OCI-LY3 (cell line): ENCODE data around the gene OR52I2.

Source experiments
- H2AFZ ChIP-seq: fragments of 200-600, 300-600 bp; shearing (Covaris generic); 2 replicates; pipeline ENCODE4 v1.6.0; 2014; ENCODE audit warnings: antibody characterized with exemption, low read depth, low read length
- H3K27ac ChIP-seq: fragments of 200-600, 300-600 bp; sonication (generic); 2 replicates; pipeline ENCODE4 v1.5.1; 2014; ENCODE audit warnings: mild to moderate bottlenecking, low read length, moderate library complexity, mixed read lengths
- H3K27me3 ChIP-seq: fragments of 200-600, 300-600 bp; sonication (generic); 2 replicates; pipeline ENCODE4 v1.6.1; 2014; ENCODE audit warnings: low read depth, low read length, mixed read lengths
- H3K36me3 ChIP-seq: fragments of 200-600, 300-600 bp; sonication (generic); replicated peaks from 2 replicates; pipeline ENCODE3; 2014; ENCODE audit warnings: low read depth, low read length, mixed read lengths
- H3K4me1 ChIP-seq: fragments of 300-600, 200-600 bp; sonication (generic); 2 replicates; pipeline ENCODE4 v1.6.1; 2014; ENCODE audit warnings: low read length, mixed read lengths
- H3K4me2 ChIP-seq: fragments of 200-600, 300-600 bp; sonication (generic); 2 replicates; pipeline ENCODE4 v1.6.1; 2014; ENCODE audit warnings: low read length, mixed read lengths
- H3K4me3 ChIP-seq: fragments of 300-600, 200-600 bp; sonication (generic); 2 replicates; pipeline ENCODE4 v1.5.1; 2014; ENCODE audit warnings: antibody characterized with exemption, mild to moderate bottlenecking, low read length, moderate library complexity
- H3K79me2 ChIP-seq: fragments of 300-600, 200-600 bp; shearing (Covaris generic); 2 replicates; pipeline ENCODE4 v1.6.1; 2014; ENCODE audit warnings: mild to moderate bottlenecking, low read length, mixed read lengths
- H3K9ac ChIP-seq: fragments of 300-600, 200-600 bp; shearing (Covaris generic); 2 replicates; pipeline ENCODE4 v1.6.0; 2014; ENCODE audit warnings: mild to moderate bottlenecking, low read length, moderate library complexity
- H3K9me3 ChIP-seq: fragments of 200-600, 300-600 bp; shearing (Covaris generic); 2 replicates; pipeline ENCODE4 v1.6.1; 2014; ENCODE audit warnings: low read length, mixed read lengths; ENCODE audit not compliant: insufficient read depth
- H4K20me1 ChIP-seq: fragments of 200-600, 300-600 bp; sonication (generic); 2 replicates; pipeline ENCODE4 v1.6.1; 2016; ENCODE audit warnings: low read length, mixed read lengths; ENCODE audit not compliant: insufficient read depth
- EZH2phosphoT487 ChIP-seq: fragments of 200-600 bp; shearing (Covaris generic); IDR thresholded peaks from 2 replicates; pipeline ENCODE4 v1.6.1; 2018; ENCODE audit warnings: antibody characterized with exemption, mixed run types, low read depth
- TF ChIP-seq, protein P1 (sequence below): fragments of 200-600, 300-600 bp; sonication (generic); IDR thresholded peaks from 2 replicates; pipeline ENCODE4 v1.5.1; 2014; ENCODE audit warnings: antibody characterized with exemption, low read length, low read depth

OR52I2 gene

DNA sequence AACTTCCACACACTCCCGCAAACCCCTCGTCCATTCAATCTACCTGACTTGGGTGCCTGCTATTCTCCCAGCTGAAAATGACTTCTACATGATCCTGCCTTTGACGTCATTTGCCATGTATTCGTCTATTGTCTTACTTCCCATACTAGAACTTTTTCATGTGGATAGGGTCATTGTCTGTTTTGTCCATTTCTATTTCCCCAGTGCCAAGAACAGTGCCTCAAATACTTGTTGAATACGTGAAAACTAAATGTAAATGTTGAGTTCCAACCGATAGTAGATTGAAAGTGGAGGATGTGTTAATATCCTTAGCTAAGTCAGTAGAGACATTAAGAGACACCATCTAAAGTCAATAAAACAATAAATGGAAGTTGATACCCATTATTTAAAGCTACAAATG is 25.6 kb downstream of the OR52I2 start:
- Histone ChIP-seq H3K9ac (peak overlapping the region; percentile 84), H3K27me3 (no peaks in the 10 kb centered on the region), H2AFZ (0 out of 2 replicates have a peak overlapping the region, but pooled peaks have one; percentile 99), H3K9me3 (no peaks in the 10 kb centered on the region), H3K27ac (no peak overlapping the region), H3K79me2 (peaks cover 4% of the 10 kb centered on the region; the same call in 1 of the 2 replicates), H4K20me1 (no peaks in the 10 kb centered on the region), H3K36me3 (peaks cover 7% of the 10 kb centered on the region), H3K4me2 (peak overlapping the region; percentile 88), H3K4me3 (peak overlapping the region; percentile 92), H3K4me1 (peaks cover 21% of the 10 kb centered on the region)
- TF ChIP-seq EZH2phosphoT487: no peak
- TF ChIP-seq, protein P1, sequence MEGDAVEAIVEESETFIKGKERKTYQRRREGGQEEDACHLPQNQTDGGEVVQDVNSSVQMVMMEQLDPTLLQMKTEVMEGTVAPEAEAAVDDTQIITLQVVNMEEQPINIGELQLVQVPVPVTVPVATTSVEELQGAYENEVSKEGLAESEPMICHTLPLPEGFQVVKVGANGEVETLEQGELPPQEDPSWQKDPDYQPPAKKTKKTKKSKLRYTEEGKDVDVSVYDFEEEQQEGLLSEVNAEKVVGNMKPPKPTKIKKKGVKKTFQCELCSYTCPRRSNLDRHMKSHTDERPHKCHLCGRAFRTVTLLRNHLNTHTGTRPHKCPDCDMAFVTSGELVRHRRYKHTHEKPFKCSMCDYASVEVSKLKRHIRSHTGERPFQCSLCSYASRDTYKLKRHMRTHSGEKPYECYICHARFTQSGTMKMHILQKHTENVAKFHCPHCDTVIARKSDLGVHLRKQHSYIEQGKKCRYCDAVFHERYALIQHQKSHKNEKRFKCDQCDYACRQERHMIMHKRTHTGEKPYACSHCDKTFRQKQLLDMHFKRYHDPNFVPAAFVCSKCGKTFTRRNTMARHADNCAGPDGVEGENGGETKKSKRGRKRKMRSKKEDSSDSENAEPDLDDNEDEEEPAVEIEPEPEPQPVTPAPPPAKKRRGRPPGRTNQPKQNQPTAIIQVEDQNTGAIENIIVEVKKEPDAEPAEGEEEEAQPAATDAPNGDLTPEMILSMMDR: no peak

DNA sequence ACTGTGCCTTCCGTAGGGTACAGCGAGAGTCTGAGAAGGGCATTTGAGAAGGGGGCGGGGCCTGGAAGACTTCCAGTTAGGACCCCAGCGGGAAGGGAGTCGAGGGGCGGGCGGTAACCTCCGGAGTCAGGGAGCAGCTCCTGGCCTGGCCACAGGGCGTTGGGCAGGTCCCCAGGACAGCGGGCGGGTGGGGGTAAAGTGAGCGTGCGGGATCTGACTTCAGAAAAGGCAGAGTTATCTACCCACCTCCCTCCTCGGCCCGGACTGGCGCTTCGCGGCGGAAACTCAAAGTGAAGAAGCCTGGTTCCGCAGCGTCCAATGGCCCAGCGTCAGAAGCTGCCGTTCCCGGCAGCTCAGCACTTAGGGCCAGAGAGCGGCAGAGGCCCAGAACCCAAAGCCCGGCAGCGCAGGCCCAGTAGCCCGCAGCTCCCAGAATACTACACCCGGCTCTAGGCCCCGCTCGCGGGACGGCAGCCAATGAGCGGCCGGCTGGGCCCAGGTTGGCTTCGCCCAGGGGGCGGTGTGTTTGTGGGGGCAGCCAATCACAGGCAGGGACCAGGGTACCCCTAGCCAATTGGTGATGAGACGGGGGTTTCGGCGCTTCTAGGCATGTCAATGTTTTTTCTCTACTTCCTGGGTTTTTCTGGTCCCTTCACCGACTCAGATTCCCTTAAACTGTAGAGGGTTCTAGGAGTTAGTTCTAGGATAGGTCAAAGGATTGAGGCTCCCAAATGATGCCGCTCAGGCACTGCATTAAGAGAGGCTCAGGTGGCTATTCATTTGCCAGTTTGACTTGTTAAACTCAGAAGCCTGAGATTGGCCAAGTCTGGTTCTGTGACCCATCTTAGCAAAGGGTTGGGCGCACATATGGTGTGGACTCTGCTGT is 26.5 kb downstream of the OR52I2 start, which contains the start of gene TRIM68:
TRIM68 (minus strand) TSS at position 451 of the 886 bp plus-strand sequence. CDS start 2,727 bp downstream, outside the sequence.
- Histone ChIP-seq H4K20me1 (no peaks in the 10 kb centered on the region), H3K27ac (peak within 1 kb of the TSS; percentile 52), H3K9ac (peak within 1 kb of the TSS; percentile 84), H3K27me3 (no peaks in the 10 kb centered on the region), H3K36me3 (peaks cover 4% of the 10 kb centered on the region), H3K79me2 (peaks cover 4% of the 10 kb centered on the region; the same call in 1 of the 2 replicates), H3K4me2 (peak within 1 kb of the TSS; percentile 98), H3K9me3 (no peaks in the 10 kb centered on the region), H3K4me3 (peak within 1 kb of the TSS; percentile 92), H2AFZ (peak within 1 kb of the TSS; percentile 99), H3K4me1 (peaks cover 21% of the 10 kb centered on the region)
- no peak for TF ChIP-seq EZH2phosphoT487

DNA sequence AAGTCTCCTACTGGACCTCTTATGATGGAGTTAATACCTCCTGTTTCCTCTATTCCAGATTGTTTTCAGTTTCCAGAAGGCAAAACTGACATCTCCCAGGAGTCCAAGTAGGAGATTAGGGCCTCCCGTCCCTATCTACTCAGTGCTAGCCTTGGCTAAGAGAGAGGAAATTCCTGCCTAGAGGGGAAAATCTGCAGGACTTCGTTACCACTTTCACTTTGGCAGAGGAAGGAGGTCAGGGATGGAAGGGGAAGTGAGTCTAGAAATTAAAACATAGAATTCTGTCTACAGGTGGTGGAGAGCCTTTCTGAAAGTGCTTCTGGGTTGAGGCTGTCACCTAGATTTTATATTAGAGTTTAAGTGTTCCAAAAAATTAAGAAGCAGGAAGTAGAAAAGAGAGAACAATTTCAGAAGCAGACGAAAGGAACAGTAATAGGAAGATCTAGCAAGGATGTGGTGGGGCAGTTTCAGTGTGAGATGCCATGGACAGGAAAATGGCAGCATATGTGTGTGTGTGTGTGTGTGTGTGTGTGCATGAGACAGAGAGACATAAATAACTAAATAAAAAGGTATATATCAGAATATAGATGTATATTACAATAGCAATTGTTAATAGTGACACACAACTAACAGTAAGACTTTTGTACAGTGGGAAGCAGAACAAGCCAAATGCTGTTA is 28.9 kb downstream of the OR52I2 start:
- peak overlapping the region; percentile 53 for H3K4me2 ChIP-seq
- TF ChIP-seq, protein P1: no peak
- no peak for TF ChIP-seq EZH2phosphoT487
- H4K20me1 ChIP-seq: no peaks in the 10 kb centered on the region
- no peaks in the 10 kb centered on the region for H3K36me3 ChIP-seq
- no peaks in the 10 kb centered on the region for H3K9me3 ChIP-seq
- no peak overlapping the region for H3K27ac ChIP-seq
- peak overlapping the region; percentile 95 for H2AFZ ChIP-seq
- H3K79me2 ChIP-seq: peaks cover 4% of the 10 kb centered on the region; the same call in 1 of the 2 replicates
- no peaks in the 10 kb centered on the region for H3K27me3 ChIP-seq
- peak overlapping the region; percentile 44 for H3K4me3 ChIP-seq
- 0 out of 2 replicates have a peak overlapping the region, but pooled peaks have one; percentile 16 for H3K9ac ChIP-seq
- peaks cover 21% of the 10 kb centered on the region for H3K4me1 ChIP-seq

DNA sequence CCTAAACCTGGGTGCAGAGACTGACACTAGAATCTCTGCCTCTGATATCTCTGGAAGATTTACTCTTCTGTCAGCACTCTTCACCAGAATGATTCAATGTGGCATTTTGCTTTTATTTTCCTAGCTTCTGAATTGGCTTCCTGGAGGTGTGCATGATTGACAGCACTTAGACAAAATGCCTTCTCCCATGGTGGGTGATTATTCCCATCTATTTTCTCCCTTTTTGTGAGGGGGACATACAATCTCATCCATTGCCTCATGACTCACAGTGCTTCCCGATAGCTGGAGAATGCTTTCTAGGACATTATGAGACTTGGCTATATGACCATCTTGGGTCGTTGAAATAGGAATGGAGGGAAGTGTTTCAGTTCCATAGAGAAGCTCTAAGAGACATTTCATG is 30.4 kb downstream of the OR52I2 start:
- Histone ChIP-seq H3K9ac (no peak overlapping the region), H2AFZ (no peak overlapping the region), H3K4me1 (peaks cover 18% of the 10 kb centered on the region), H3K4me3 (no peak overlapping the region), H3K9me3 (no peaks in the 10 kb centered on the region), H3K27ac (no peak overlapping the region), H4K20me1 (no peaks in the 10 kb centered on the region), H3K27me3 (no peaks in the 10 kb centered on the region), H3K36me3 (no peaks in the 10 kb centered on the region), H3K79me2 (peaks cover 4% of the 10 kb centered on the region; the same call in 1 of the 2 replicates), H3K4me2 (no peak overlapping the region)
- TF ChIP-seq EZH2phosphoT487: no peak
- TF ChIP-seq, protein P1: no peak
